NCI-H2196 (cell line): ENCODE measurements around the gene SMYD3.
"Not testable (repeated sequence)": the region's sequence is repeated elsewhere in the genome, so short reads cannot be mapped to it uniquely, and the experiment has no call there.

Experiments used
- DNase-seq: peaks from one replicate; lab custom pipeline; 2025; ENCODE audit not compliant: unreplicated experiment; lab: John Stamatoyannopoulos, UW

The SMYD3 gene

DNA sequence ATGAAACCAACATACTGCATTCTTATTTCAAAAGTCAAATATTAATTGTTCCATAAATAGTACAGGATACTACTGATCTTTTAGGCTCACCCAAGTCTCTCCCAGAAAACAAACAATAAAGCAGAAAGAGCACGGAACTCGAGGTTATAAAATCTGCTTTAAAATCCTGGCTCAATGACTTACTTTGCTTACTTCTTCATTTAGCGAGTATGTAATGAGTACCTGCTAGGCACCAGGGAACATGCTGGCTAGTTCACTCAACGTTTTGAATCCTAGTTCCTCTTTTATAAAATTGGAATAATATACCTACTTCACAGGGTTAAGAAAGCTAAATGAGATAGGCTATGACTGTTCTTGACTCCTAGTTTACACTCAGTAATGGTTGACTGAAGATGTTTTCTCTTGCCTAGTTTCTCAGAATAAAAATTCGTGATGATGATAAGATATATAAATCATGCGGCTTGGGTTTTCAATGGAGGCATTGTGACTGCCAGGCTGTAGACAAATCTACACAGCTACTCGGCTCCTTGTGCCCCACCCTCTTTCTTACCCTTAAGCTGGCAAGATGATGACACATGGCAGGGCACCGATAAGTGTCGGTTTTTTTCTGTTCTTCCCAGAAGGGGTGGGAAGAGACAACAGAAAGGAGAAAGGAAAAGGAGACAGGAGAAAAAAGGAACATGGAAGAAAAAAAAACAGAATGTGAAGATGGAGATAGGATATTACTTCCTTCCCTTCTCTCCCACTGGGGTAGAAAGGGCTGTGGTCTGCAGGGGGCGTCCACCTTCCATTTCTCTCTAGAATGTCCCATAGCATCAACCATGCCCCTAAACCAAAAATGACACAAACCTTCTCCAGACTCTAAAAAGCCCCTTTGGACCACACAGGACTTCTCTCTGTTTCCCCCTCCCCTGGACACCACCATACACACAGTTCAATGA is 507.1 kb downstream of the SMYD3 start:
- no peak for DNase-seq

DNA sequence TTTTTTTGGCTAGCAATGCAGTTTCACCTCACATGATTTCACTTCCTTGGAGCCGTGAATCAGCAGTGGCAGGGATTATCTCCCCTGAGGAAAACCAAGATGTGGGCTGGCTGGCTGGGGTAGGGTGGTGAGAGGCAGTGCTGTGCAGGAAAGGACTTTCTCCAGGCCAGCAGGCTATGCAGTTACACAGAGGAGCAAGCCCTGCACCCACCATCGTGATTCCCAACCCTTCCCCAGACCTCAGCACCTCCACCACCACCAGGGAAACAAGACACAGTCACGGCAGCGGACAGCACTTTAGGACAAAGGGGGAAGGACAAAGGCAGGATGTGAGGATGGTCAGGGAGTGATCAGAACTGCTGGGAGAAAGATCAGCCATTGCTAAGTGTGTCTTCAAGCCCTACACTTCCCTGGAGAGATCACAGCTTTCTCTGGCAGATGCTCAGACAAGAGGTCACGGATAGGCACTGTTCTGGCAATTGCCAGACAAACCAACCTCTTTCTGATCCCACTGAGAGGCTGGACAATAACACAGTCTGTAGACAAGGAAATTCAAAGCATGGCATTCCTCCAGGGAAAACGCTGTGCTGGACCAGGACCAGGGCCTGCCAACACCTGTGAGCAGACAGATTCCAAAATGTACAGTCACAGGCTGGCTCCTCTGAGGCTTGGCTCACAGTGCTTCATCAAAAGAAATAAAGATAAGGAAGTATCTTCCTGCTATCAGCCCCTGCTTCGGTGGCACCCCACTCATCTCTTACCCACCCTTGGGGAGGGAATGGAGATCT is 509.4 kb downstream of the SMYD3 start:
- DNase-seq = peak; percentile 17

DNA sequence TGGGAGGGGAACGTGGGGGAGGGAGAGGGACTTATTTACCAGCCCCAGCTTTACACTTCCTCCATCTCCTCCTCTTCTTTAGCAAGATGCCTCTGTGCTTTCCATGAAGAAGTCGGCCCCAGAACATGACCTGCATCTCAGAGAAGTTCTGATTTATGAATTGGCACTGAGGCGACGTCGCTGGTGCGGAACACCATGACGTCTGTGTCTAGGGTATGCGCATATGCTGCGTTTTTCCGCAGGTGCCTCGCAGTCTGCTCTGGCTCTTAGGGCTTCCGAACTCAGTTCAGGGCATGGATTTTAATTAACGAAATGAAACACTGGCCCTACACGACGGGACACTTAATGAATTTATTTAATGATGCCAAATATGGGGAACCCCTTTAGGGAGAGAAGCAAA is 510.3 kb downstream of the SMYD3 start:
- no peak for DNase-seq

DNA sequence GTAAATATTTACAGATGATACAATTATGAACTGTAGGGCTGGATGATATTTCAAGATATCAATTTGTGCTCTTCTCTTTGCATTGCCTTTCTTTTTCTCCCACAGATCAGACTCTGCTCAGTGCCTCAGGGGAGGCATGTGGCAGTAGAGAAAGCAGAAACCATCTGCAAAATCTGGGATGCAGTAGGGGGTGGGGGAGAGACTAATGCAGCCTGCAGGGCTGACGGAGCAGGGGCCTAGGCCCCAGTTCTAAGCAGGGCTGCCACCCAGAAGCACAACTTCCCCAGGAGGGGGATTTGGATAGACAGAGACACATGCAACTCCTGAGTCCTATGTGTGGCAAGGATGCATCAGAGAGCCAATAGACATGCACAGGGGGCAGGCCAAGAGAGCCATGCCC is 511.6 kb downstream of the SMYD3 start:
- DNase-seq = no peak

DNA sequence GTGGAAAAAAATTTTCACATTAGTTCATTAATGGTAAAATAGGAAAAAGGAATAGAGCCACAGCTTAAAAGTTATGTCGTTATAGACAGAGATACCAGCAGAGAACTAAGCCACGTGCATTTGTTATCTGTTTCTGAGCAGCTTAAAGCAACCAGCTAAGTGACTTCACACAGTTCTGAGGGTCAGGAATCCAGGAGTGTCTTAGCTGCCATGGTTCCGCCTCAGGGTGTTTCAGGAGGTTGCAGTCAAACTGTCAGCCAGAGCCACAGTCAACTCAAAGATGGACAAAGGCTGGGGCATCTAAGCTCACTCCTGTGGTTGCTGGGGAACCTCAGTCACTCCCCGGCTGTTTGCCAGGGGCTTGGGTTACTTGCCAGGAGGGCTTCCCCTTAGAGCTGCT is 515.8 kb downstream of the SMYD3 start:
- no peak for DNase-seq

DNA sequence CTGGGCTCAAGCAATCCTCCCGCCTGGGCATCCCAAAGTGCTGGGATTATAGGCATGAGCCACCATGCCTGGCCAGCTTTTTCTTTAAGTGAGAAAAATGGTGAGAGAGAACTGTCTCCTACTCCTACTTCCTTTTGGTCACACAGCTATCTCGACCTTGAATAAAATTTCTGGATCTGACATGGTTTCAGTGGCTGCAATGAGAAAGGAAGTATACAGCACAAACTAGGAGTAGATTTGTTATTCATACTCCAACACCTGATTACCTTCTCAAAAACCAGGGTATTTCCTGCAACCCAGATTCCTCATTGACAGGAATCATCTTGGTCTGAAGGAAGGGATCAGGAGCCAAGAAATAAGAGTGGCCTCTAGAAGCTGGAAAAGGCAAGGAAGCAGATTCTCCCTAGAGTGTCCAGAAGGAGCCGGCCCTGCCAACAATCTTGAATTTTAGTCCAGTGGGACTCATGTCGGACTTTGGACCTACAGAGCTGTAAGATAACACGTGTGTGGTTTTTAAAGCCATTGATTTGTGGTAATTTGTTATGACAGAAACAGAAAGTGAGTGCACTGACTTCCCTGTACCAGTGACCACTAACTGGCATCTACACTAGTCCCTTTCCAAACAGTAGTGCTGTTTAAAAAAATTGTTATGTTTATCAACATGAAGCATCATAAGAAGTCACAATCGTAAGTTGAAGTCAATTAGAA is 516.6 kb downstream of the SMYD3 start:
- DNase-seq = no peak

DNA sequence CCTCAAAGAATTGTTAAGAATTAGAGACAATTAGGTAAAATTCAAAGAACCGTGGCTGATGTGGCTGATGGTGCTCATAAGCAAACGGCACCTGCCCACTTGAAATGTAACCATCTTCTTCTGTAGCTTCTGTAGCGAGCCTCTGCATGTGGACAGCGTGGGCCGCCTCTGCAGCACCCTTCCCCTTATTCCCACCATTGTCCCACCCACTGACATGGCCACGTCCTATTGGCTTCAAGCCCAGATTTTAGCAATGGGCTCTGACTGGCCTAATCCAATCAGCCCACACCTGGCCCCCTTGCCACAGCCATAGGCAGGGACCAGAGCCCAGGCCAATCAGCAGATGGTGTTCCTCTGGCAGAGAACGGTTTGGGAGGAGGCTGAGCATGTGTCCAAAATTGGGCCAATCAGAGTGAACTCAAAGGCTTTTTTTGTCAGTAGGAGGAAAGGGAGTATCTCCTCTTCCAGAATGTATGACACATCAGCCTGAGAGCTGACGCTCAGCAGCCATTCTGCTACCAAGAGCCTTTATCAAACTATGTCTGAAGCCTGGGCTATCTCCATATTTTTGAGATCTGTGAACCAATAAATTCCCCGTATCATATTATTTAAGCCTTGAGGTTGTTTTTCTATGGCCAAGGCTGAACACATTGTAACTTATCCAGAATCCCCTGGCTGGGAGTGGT is 518.5 kb downstream of the SMYD3 start:
- DNase-seq = no peak

DNA sequence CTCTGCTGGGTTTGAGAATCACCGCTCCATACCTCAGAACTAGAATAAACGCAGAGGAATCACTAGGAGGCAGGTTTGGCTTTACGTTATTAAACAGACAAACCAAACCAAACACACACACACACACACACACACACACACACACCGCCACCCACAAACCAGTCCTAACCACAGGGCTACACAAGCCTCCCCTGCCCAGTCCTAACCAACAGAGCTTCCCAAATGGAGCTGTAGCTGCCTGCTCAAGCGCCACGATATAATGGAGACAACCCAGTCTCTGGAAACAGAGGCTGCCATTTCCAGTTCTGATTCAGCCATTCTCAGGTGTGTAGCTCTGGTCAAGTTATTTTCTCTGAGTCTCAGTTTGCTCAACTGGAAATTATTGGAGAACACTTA is 519.1 kb downstream of the SMYD3 start:
- DNase-seq = no peak

DNA sequence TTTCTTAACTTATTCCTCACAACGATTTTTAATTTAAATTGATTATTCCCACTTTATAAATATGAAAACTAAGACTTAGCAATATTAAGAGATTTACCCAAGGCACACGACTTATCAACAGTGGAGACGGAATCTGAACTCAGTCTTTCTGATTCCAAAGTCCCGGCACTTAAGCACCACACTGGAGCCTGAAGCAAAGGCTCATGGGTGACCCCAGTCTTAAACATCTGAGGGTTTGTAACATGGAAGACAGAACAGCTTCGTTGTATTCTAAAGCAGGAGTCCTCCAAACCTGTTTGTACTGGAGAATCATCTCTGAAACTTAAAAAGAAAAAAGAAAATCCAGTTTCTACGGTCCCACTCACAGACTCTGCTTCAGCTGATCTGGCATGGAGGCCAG is 519.5 kb downstream of the SMYD3 start:
- no peak for DNase-seq

DNA sequence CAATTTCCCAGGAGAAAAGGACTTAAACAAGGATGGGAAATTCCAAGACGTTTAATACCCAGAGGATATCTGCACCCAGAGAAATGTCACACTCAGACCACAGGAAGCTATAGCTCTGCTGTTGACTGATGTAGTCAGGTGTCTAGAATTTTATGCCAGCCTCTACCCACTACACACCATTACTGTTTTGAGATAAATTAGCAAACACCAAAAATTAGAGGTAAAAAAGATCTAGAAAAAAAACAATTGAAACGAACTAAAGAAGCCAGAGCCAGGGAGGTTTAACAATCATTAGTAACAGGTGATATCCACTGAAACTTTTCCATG is 519.9 kb downstream of the SMYD3 start:
- DNase-seq = no peak

DNA sequence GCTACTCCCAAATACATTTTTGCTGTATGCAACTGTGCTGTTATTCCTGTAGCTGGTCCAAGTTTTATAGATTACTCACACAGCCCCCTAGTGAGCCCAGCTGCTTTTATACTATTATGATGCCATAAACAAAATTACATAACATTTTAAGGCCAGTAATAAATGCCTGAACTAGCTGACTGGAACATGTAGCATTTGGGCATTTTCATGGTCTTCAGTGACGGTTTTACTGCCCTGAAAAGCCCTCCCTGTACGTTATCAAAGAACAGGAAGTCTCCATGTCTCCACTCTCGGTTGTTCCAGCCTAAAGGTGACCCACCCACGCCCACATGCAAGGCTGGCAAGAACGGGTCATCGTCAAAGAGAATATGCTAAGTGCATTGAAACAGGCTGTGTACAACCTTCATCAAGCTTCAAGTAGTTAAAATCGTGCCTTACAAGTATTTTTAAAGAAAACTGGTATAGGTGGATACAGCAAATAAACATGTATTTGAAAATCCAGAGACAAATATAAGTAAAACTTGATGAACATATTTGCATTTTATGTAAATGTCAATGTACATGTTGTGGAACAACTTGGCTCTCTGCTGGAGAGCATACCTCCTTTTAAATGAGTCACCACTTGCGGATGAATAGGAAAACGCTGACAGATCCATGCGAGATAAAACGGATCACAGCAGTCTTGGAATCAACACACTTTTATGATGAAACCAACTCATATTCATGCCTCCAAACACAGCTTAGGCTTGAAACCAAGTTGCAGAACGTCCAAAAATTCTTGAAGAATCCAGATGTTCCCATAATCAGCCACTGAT is 520.5 kb downstream of the SMYD3 start:
- DNase-seq = no peak

DNA sequence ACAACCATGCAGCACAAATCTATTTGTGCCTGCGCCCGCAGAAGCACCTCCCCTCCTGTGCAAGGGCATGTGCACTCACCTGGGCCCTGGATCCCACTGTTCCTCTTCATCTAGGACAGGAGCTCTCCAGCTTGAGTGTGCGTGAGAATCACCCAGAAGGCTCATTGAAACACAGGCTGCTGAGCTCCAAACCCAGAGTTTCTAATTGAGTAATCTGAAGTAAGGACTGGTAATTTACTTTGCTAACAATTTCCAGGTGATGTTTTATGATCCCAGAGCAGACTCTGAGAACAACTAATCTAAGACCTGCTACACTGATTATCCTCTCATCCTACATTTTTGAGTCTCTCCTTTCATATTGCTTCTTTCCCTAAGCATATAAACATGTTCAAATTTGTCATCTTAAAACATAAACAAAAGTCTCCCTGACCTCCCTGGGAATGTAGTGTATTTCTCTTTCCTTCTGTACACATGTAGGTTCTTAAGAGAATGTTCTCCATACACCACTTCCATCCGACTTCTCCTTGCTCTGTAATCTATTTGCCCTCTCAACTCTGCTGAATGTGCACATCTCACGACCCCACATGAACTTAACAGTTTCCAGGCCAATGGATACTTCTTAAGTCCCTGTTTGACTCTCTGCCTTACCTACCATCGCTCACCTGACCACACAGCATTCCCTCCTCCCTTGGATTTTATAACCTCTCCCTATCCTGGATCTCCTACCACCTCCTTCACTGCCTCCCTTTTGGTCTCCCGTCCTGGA is 522.5 kb downstream of the SMYD3 start:
- no peak for DNase-seq

DNA sequence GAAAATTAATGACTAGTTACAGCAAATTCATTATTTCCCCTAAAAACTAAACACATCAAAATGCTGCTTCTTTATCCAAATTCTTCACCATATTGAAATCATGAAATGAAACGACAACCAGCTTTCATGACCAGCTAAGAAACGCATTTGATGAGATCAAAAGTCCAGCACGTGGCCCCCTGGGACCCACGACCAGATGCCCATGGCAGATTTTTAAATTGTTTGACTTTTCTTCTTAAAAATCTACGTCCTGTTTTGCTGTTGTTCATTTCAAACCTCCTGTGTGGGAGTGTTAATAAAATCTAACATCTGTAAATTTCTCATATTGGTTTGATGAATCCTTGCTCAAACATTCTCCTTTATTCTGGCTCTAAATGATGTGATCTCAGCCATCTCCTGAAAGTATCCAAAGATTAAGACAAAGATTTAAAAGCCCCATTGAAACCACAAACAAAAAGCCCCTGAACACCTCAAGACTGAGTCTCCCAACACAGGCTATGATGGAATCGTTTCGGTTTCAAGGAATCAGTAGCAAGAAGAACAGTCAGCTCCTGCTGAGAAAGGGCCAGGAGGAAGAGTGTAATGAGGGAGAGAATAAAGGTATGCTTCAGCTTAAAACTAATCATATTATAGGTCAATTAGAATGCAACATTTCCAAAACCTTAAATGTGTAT is 523.6 kb downstream of the SMYD3 start:
- no peak for DNase-seq

DNA sequence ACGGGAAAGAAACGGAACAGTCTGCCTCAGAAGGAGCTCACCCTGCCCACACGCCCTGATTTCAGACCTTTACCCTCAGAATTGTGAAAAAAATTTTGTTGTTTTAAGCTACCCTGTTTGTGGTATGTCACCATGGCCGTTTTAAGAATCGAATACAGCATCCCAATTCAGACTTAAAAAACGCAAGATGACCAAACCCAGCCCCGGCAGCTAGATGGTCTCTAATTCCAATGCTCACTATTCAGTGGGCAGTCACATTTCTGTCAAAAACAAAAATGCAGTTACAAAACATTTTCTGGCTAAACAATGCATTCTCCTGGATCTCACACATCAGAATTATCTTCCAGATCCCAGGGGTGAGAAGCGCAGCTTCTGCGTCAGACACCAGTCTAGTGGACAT is 527.5 kb downstream of the SMYD3 start:
- no peak for DNase-seq

DNA sequence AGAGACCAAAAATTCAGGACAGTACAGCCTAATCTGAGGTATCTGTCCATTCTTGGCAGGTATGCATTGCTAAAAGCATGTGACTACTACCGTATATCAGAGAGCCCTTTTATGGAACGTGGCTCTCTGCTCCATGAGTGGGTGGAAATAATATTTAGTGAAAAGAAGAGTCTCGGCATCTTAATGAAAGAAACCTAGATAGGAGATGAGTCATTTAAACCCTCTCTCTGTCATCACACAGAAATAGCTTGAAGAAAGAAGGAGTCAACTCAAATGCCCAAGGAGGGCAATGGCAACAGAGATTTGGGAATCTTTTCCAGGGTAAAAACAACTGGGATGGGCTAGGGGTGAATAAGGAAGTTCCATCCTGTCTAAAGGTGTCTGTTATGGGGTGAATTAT is 528.2 kb downstream of the SMYD3 start:
- DNase-seq = no peak

DNA sequence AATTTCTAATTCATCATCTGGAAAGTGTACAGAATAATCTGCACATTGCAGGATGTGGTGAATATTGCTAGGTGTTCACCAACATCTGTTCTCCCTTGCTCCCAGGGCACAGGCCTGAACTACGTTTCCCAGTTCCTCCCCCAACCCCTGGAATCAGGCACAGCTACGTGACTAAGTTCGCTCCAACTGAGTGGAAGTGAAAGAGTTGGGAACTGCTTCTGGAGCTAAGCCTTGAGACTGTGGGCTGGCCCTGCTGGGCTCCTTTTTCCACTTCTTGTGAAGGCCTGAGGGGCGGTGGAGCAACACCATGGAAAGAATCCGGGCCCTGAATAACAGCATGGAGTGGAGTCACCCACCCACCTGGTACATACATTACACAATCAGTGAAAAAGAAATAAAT is 534.6 kb downstream of the SMYD3 start:
- no peak for DNase-seq

DNA sequence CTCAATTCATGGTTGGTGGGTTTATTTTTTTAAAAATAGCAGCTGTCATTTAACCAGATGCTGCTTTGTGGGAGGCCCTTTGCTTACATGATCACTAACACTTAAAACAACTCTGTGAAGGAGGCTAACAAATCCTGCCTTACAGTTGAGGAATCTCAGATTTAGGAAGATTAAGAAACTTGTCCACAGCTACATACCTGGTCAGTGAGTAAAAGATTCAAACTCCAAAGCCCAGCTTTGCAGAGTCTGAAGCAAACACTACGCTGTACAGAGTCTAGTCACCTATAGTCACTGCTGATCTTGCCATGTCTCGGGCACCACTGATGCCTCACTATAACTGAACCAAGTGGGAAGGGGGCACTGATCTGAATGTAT is 535.4 kb downstream of the SMYD3 start:
- DNase-seq = no peak

DNA sequence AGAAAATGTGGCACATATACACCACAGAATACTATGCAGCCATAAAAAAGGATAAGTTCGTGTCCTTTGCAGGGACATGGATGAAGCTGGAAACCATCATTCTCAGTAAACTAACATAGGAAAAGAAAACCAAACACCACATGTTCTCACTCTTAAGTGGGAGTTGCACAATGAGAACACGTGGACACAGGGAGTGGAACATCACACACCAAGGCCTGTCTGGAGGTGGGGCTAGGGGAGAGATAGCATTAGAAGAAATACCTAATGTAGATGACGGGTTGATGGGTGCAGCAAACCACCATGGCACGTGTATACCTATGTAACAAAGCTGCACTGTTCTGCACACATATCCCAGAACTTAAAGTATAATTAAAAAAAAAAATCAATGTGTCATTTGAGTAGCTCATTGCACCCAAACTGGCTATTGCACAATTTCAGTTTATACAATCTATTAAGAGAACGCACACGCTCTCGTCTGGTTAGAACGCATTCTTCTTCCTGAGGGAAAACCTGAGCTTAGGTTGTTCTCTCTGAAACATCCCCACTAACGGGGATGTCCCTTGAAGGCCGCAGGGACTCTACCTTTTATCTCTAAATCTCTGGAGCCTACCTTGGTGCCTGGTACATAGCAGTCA is 535.9 kb downstream of the SMYD3 start:
- not testable (repeated sequence) for DNase-seq

DNA sequence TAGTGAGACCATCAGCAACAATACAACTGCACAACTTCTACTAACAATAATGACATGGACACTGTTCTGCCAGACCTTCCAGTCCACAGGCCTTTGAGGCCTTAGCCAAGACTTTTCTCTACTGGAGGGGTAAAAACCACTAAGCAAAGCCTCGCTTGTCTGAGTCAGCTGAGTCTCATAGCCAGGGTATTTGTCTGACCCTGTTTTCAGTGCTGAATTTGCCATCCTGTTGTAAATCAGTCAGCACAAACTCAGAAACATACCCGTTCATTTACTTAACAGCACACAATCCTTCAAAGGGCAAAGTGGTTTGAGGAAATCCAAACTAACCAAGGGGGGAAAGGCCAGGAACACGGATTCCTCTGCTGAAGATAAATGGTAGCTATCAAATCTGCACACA is 537.8 kb downstream of the SMYD3 start:
- no peak for DNase-seq
